GM23248 (cell line): ENCODE measurements around the gene ZNF213. TPM values are rescaled to one million over a fixed set of nuclear protein-coding genes. Genes with fewer than 3 reads are reported as not detected.
A peak's percentile ranks its signal among the peaks of the same experiment; 100 is the strongest.

Source experiments
- DNase-seq: peaks from one replicate; pipeline ENCODE4 v3.0.0-alpha.2; 2015
- H2AFZ ChIP-seq: fragments of 200-600 bp; sonication (generic); 2 replicates; pipeline ENCODE4 v1.6.1; 2016; ENCODE audit warnings: antibody characterized with exemption
- H3F3A ChIP-seq: fragments of 200-600 bp; sonication (generic); 2 replicates; pipeline ENCODE4 v1.6.1; 2016; ENCODE audit warnings: mild to moderate bottlenecking, antibody characterized with exemption, mixed run types; ENCODE audit not compliant: insufficient read depth
- H3K27ac ChIP-seq: fragments of 200-600 bp; sonication (generic); 2 replicates; pipeline ENCODE4 v1.5.1; 2016; ENCODE audit warnings: mild to moderate bottlenecking
- H3K27me3 ChIP-seq: fragments of 200-600 bp; sonication (generic); replicated peaks from 2 replicates; pipeline ENCODE4 v1.6.1; 2016; ENCODE audit warnings: mild to moderate bottlenecking; ENCODE audit not compliant: insufficient read depth
- H3K36me3 ChIP-seq: fragments of 200-600 bp; sonication (generic); 2 replicates; pipeline ENCODE4 v1.6.1; 2016; ENCODE audit warnings: low read depth, mild to moderate bottlenecking
- H3K4me1 ChIP-seq: fragments of 200-600 bp; sonication (generic); 2 replicates; pipeline ENCODE4 v1.6.1; 2016; ENCODE audit warnings: mild to moderate bottlenecking; ENCODE audit not compliant: insufficient read depth
- H3K4me2 ChIP-seq: fragments of 200-600 bp; sonication (generic); one replicate; pipeline ENCODE4 v1.6.1; 2016; ENCODE audit warnings: mild to moderate bottlenecking; ENCODE audit not compliant: unreplicated experiment
- H3K4me3 ChIP-seq: fragments of 200-600 bp; sonication (generic); 2 replicates; pipeline ENCODE4 v1.5.1; 2016; ENCODE audit warnings: mild to moderate bottlenecking
- H3K79me2 ChIP-seq: fragments of 200-600 bp; sonication (generic); 2 replicates; pipeline ENCODE4 v1.6.1; 2016; ENCODE audit warnings: mild to moderate bottlenecking; ENCODE audit not compliant: insufficient read depth
- H3K9ac ChIP-seq: fragments of 200-600 bp; sonication (generic); 2 replicates; pipeline ENCODE4 v1.6.1; 2016; ENCODE audit warnings: mild to moderate bottlenecking
- H3K9me2 ChIP-seq: fragments of 200-600 bp; sonication (generic); 2 replicates; pipeline ENCODE4 v1.6.1; 2016; ENCODE audit warnings: mixed run types, mild to moderate bottlenecking, moderate library complexity; ENCODE audit not compliant: insufficient read depth
- H3K9me3 ChIP-seq: fragments of 200-600 bp; sonication (generic); one replicate; pipeline ENCODE4 v1.6.1; 2017; ENCODE audit warnings: low read depth
- H4K20me1 ChIP-seq: fragments of 200-600 bp; sonication (generic); 2 replicates; pipeline ENCODE4 v1.6.0; 2016; ENCODE audit not compliant: insufficient read depth
- EZH2 ChIP-seq: fragments of 200-600 bp; sonication (generic); IDR thresholded peaks from 2 replicates; pipeline ENCODE4 v1.6.1; 2018; ENCODE audit warnings: antibody characterized with exemption, mild to moderate bottlenecking; ENCODE audit not compliant: insufficient read depth, poor library complexity, severe bottlenecking
- EZH2phosphoT487 ChIP-seq: fragments of 200-600 bp; sonication (generic); IDR thresholded peaks from 2 replicates; pipeline ENCODE4 v1.6.1; 2018; ENCODE audit warnings: antibody characterized with exemption, moderate library complexity, mild to moderate bottlenecking, low read depth; ENCODE audit not compliant: insufficient read depth
- WGBS, 2 experiments: methylation state at CpG; one replicate each; pipeline ENCODE4 v1.1.6; 2015 to 2017; ENCODE audit warnings: low lambda C conversion rate in 2 of 2, low coverage in 1 of 2; ENCODE audit errors: missing lambda C conversion rate in 2 of 2; 5-methylcytosine and 5-hydroxymethylcytosine counted together
- in situ Hi-C: fragments of 300-500 bp; cut with MboI; formaldehyde crosslinking; loops from 2 replicates; pipeline ENCODE4 v1.15.0; 2020
- polyA plus RNA-seq: library from polyadenylated mRNA; unstranded; fragments of >200 nt; fragmentation: Nextera tagmentation; extraction: Ambion mirVana; gene quantifications from 2 replicates; pipeline ENCODE4 v1.2.1, GENCODE V29; 2016
- total RNA-seq: library from RNA; depleted of rRNA; stranded (reverse); fragments of >200 nt; shearing (Covaris generic); gene quantifications from 2 replicates; pipeline ENCODE4 v1.2.3, GENCODE V29; 2014

The ZNF213 gene
- total and polyA plus RNA-seq, 2 experiments from 2014 or later: 5.3 to 7.3 TPM

DNA sequence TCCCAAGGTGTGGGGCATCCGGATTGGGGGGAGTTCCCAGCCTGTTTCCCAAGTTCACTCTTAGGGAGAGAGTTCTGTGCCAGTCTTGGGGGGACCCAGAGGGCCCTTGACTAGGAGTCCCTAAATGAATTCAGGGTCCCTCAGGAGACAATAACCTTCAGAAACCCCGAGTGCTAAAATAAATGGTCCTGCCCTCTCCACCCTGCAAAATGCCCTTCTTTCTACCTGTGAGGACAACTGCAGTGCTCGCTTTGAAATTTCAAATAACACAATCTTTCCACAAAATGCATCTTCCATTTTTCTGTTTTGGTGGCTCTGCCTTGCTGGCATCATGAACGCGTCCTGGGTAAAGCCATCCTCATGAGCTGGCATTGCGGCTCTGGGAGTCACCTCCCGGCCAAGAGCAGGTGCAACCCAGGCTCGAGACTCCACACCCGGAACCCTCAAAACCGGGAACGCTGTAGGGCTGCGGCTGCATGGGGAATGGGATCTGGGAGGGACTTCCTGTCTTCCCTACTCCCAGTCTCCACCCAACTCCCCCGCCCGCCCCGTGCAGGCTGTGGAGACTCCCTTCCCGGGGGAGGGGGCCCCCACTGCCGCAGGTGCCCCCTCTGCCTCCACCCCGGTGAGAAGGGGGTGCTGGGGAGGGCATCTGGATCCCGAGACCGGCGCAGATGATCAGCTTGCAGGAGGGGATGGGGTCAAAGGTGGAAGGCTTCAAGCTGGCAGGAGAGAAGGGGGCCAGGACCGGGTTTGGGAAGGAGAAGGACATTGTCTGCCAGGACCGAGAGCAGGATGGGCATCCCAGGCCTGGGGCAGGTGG lies 22.6 kb upstream of the ZNF213 start, which contains the start of gene ZNF205:
ZNF205 (plus strand) TSS at position 529 of the 823 bp plus-strand sequence. CDS start 845 bp downstream, outside the sequence.
- in situ Hi-C loops: no loop called here
- 6 to 8% methylated on average over 21 to 23 of the region's 23 CpGs for WGBS, 2 experiments
- no peaks in the 10 kb centered on the region for H3K9me2 ChIP-seq
- H3K27ac ChIP-seq: no peak within 1 kb of the TSS
- peak; percentile 76 for DNase-seq
- no peak for TF ChIP-seq EZH2phosphoT487
- no peak for TF ChIP-seq EZH2
- no peaks in the 10 kb centered on the region for H3K9me3 ChIP-seq
- H3K36me3 ChIP-seq: no peaks in the 10 kb centered on the region
- H3K4me3 ChIP-seq: peak within 1 kb of the TSS; percentile 99
- peaks cover 4% of the 10 kb centered on the region for H3K4me1 ChIP-seq
- no peaks in the 10 kb centered on the region for H3F3A ChIP-seq
- H3K9ac ChIP-seq: peak within 1 kb of the TSS; percentile 84
- H3K4me2 ChIP-seq: peak within 1 kb of the TSS; percentile 93
- peak within 1 kb of the TSS; percentile 98 for H2AFZ ChIP-seq
- peaks cover 17% of the 10 kb centered on the region for H3K79me2 ChIP-seq
- no peaks in the 10 kb centered on the region for H3K27me3 ChIP-seq
- no peaks in the 10 kb centered on the region for H4K20me1 ChIP-seq

DNA sequence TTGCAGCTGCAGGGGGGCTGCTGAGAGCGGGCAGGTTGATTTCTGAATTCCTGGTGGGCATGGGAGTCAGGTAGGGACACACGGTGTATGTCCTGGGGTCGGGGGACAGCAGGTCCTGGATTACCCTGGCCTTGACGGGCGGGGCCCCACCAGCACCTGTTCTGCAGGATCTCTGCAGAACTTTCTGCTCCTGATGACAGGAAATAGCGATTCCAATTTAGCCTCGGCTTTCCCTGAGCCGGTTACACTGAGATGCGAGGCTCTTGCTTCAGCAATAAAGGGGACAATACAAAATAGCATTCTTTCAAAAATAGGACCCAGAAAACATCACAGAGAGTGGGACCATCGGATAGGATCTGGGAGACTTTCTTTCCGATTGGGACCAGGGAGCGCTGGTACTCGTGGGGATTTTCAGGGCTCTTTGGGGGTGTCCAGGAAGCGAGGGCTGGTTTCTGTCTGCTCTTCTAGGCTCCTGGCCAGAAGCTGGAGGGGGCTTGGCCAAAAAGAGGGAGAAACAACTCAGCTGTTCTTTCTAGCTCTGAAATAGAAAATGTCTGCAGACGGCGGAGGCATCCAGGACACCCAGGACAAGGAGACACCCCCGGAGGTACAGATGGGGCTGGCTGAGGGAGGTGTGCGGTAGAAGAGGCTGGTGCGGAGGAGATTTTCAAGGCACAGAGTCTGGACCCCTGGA lies 21.8 kb upstream of the ZNF213 start:
- Histone ChIP-seq H3K9ac (peak overlapping the region; percentile 84), H3K4me1 (0 out of 2 replicates have a peak, but pooled peaks cover 3% of the 10 kb centered on the region), H2AFZ (peak overlapping the region; percentile 98), H3K4me2 (peak overlapping the region; percentile 93), H3K27me3 (no peaks in the 10 kb centered on the region), H3K9me2 (no peaks in the 10 kb centered on the region), H3K9me3 (no peaks in the 10 kb centered on the region), H3F3A (no peaks in the 10 kb centered on the region), H3K27ac (no peak overlapping the region), H3K79me2 (peaks cover 17% of the 10 kb centered on the region), H3K36me3 (no peaks in the 10 kb centered on the region), H3K4me3 (peak overlapping the region; percentile 99), H4K20me1 (no peaks in the 10 kb centered on the region)
- in situ Hi-C loops: no loop called here
- DNase-seq: peak; percentile 42
- TF ChIP-seq EZH2phosphoT487: no peak
- no peak for TF ChIP-seq EZH2
- WGBS, 2 experiments: 5% methylated on average over 19 of the region's 19 CpGs

DNA sequence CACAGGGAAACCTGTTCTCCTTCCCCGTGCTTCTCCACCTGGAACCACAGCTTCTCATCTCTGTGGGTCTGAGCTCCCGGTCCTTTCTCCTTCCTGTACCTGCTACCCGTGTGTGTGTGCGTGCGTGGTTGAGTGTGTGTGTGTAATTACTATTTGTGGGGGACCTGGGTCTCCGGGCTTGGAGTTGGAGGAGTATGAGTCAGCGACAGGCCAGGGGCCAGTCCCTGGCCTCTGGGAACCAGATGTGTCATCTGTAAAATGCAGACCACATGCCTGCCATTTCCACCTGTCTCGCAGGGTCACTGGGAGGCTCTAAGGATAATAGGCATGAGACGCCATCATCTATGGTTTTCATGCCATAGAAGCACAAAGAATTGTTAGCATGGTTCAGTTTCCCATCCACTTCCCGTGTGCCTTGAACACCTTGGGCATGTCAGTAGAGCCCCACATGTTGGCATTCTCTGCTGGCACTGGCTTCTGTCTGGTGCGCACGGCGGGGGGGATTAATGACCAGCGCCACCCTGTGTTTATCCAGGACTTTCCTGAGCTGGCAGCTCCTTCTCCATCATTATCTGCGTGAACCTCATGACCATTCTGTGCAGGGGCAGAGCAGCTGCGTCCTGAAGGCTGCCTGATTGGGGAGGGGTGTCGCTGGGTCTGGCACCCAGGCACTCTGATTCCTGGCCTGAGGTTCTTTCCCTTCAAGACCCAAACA lies 20.9 kb upstream of the ZNF213 start:
- peaks cover 17% of the 10 kb centered on the region for H3K79me2 ChIP-seq
- no peak overlapping the region for H2AFZ ChIP-seq
- peak overlapping the region; percentile 93 for H3K4me2 ChIP-seq
- 0 out of 2 replicates have a peak, but pooled peaks cover 3% of the 10 kb centered on the region for H3K4me1 ChIP-seq
- H3K27me3 ChIP-seq: no peaks in the 10 kb centered on the region
- no peaks in the 10 kb centered on the region for H3K9me2 ChIP-seq
- peak overlapping the region; percentile 84 for H3K9ac ChIP-seq
- H3F3A ChIP-seq: no peaks in the 10 kb centered on the region
- peak; percentile 46 for DNase-seq
- in situ Hi-C loops: no loop called here
- H3K27ac ChIP-seq: no peak overlapping the region
- no peaks in the 10 kb centered on the region for H3K36me3 ChIP-seq
- H3K4me3 ChIP-seq: peak overlapping the region; percentile 99
- no peaks in the 10 kb centered on the region for H3K9me3 ChIP-seq
- H4K20me1 ChIP-seq: no peaks in the 10 kb centered on the region
- 60 to 63% methylated on average over 17 of the region's 17 CpGs for WGBS, 2 experiments
- TF ChIP-seq EZH2phosphoT487: no peak
- TF ChIP-seq EZH2: no peak

DNA sequence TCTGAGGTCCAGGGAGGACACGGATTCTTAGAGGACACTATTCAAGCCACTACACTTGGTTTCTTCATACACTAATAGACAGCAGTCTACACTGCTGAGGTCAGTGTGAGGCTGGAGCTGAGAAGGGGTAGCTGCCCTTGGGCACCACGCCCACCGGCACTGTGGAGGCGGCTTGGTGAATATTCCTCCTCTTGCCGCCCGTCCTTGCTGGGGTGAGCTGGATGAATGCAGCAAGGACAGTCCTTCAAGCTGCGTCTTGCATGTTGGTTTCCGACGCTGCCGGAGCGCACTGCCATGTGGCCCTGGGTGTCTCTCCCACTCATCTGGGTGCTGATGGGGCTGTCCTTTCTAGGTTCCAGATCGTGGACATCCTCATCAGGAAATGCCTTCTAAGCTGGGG lies 19.8 kb upstream of the ZNF213 start:
- in situ Hi-C loops: no loop called here

More for the DNA sequence above, 19.8 kb upstream of the ZNF213 start:
- Histone ChIP-seq H4K20me1 (no peaks in the 10 kb centered on the region), H3K4me2 (no peak overlapping the region), H3K27me3 (no peaks in the 10 kb centered on the region), H3K4me1 (0 out of 2 replicates have a peak, but pooled peaks cover 3% of the 10 kb centered on the region), H3K9me2 (no peaks in the 10 kb centered on the region), H3K9me3 (no peaks in the 10 kb centered on the region), H3K9ac (no peak overlapping the region), H3K36me3 (no peaks in the 10 kb centered on the region), H3K79me2 (peaks cover 17% of the 10 kb centered on the region), H3K4me3 (no peak overlapping the region), H3K27ac (no peak overlapping the region), H2AFZ (no peak overlapping the region), H3F3A (no peaks in the 10 kb centered on the region)
- 95 to 97% methylated on average over 12 of the region's 12 CpGs for WGBS, 2 experiments
- DNase-seq: no peak
- TF ChIP-seq EZH2phosphoT487: no peak
- TF ChIP-seq EZH2: no peak
